Panc1 (cell line): ENCODE data around the gene TMEM97. TPM values are rescaled to one million over a fixed set of nuclear protein-coding genes. Genes with fewer than 3 reads are reported as not detected.
A peak's percentile ranks its signal among the peaks of the same experiment; 100 is the strongest.
"Not testable (repeated sequence)": the region's sequence is repeated elsewhere in the genome, so short reads cannot be mapped to it uniquely, and the experiment has no call there.

Experiments used
- ATAC-seq: fragments of 200-7000 bp; cut with Tn5 transposase; 2 replicates; pipeline ENCODE4 v1.9.1; 2020; ENCODE audit warnings: mild to moderate bottlenecking, moderate library complexity
- BruUV-seq: library from RNA; stranded (reverse); fragments of 400-500 nt; replicated peaks from 2 replicates; lab custom pipeline; 2021; lab: Mats Ljungman, UMichigan
- CTCF ChIA-PET: fragments of 300-600 bp; sonication (Branson Sonifier 250); formaldehyde crosslinking; loops from one replicate; lab custom pipeline; 2022; ENCODE audit warnings: antibody characterized with exemption; lab: Charles Lee
- POLR2A ChIA-PET: fragments of 300-600 bp; sonication (Branson Sonifier 250); formaldehyde crosslinking; loops from one replicate; lab custom pipeline; 2022; ENCODE audit warnings: antibody characterized with exemption; lab: Charles Lee
- DNase-seq: peaks from one replicate; pipeline ENCODE4 v3.0.0-alpha.2; 2010; ENCODE audit warnings: low read depth, low spot score
- H3K27ac ChIP-seq: 2 replicates; pipeline ENCODE4 v1.5.1; 2011; ENCODE audit warnings: mild to moderate bottlenecking, low read length, inconsistent platforms
- H3K27me3 ChIP-seq: fragments of 200-500 bp; sonication (Bioruptor generic); 2 replicates; pipeline ENCODE4 v1.6.0; 2014; ENCODE audit warnings: low read length, inconsistent platforms; ENCODE audit not compliant: control insufficient read depth, insufficient read depth
- H3K36me3 ChIP-seq: fragments of 200-500 bp; sonication (Bioruptor generic); 2 replicates; pipeline ENCODE4 v1.5.1; 2014; ENCODE audit warnings: inconsistent platforms, mild to moderate bottlenecking, low read length, moderate library complexity; ENCODE audit not compliant: control insufficient read depth, insufficient read depth
- H3K4me1 ChIP-seq: 2 replicates; pipeline ENCODE4 v1.5.1; 2011; ENCODE audit warnings: inconsistent platforms, mild to moderate bottlenecking, low read length, moderate library complexity; ENCODE audit not compliant: control insufficient read depth, insufficient read depth
- H3K4me3 ChIP-seq, 2 experiments: 2 replicates each; pipeline ENCODE4 v1.5.1; 2011 to 2012; ENCODE audit warnings: low read depth in 2 of 2, low read length in 2 of 2, mild to moderate bottlenecking in 2 of 2, inconsistent platforms in 1 of 2, moderate library complexity in 1 of 2
- H3K9me3 ChIP-seq: fragments of 200-500 bp; sonication (Bioruptor generic); 2 replicates; pipeline ENCODE4 v1.5.1; 2014; ENCODE audit warnings: low read depth, mild to moderate bottlenecking, inconsistent platforms, low read length, moderate library complexity; ENCODE audit not compliant: control insufficient read depth, insufficient read depth
- CTCF ChIP-seq: fragments of 450-650 bp; IDR thresholded peaks from 2 replicates; pipeline ENCODE4 v1.5.1; 2017; ENCODE audit warnings: mild to moderate bottlenecking
- POLR2AphosphoS5 ChIP-seq: IDR thresholded peaks from 2 replicates; pipeline ENCODE4 v1.6.1; 2012; ENCODE audit warnings: mild to moderate bottlenecking, low read depth, low read length, moderate library complexity
- REST ChIP-seq, 2 experiments: IDR thresholded peaks; 2 replicates each; pipeline ENCODE4 v1.6.1; 2011 to 2012; ENCODE audit warnings: low read depth in 2 of 2, control low read depth in 1 of 2, low read length in 1 of 2, mild to moderate bottlenecking in 1 of 2, moderate library complexity in 1 of 2; ENCODE audit not compliant: insufficient read depth in 1 of 2
- SIN3A ChIP-seq: IDR thresholded peaks from 2 replicates; pipeline ENCODE4 v1.6.1; 2012; ENCODE audit warnings: low read depth, mild to moderate bottlenecking, low read length, moderate library complexity, borderline replicate concordance; ENCODE audit not compliant: insufficient read depth
- TCF7L2 ChIP-seq: IDR thresholded peaks from 2 replicates; pipeline ENCODE4 v1.6.1; 2011; ENCODE audit warnings: mild to moderate bottlenecking, low read depth, low read length, inconsistent platforms
- in situ Hi-C: cut with HindIII; loops from 2 replicates; pipeline ENCODE4 v1.10.0; 2016; ENCODE audit warnings: low sequenced_read_pairs, low pct_unique_long_range_greater_than_20kb
- intact Hi-C: fragments of 100-400 bp; cut with micrococcal nuclease; formaldehyde crosslinking; loops from one replicate; pipeline ENCODE4 v1.10.0; 2022; ENCODE audit not compliant: unreplicated experiment
- total RNA-seq: library from RNA; stranded (reverse); gene quantifications from one replicate; pipeline ENCODE4 v1.2.1, GENCODE V29; 2021; ENCODE audit not compliant: unreplicated experiment

The TMEM97 gene
- total RNA-seq, 1 experiment from 2014 or later, result 78.7 TPM

- H3K4me1 ChIP-seq, result peaks cover 27% of the 10 kb centered on the region
- ChIA-PET CTCF (interaction anchor here (0.9 to 1.5 kb wide), 3 partner anchors 11 to 103 kb away, joined by 4 to 5 read pairs (median 5); no protein-coding TSS in a partner anchor), POLR2A (interaction anchor here (0.5 to 2.0 kb wide), 8 partner anchors 9 to 862 kb away, joined by 3 to 11 read pairs (median 6); partner anchors contain the start of genes POLDIP2 and TMEM97)
- H3K27ac ChIP-seq, result peak overlapping the region; percentile 94
- peak overlapping the region; percentile 87 to 95 for H3K4me3 ChIP-seq
- intact Hi-C loops (no loop called here), in situ Hi-C loops (no loop called here)
- H3K9me3 ChIP-seq, result no peaks in the 10 kb centered on the region
- H3K36me3 ChIP-seq, result no peaks in the 10 kb centered on the region; the same call in 1 of the 2 replicates
- no peaks in the 10 kb centered on the region for H3K27me3 ChIP-seq
- BruUV-seq, result TSS peak; percentile 75
- ATAC-seq, result 0 out of 2 replicates have a peak, but pooled peaks have one; percentile 2
- no peak for DNase-seq
- no peak for TF ChIP-seq TCF7L2
- no peak for TF ChIP-seq REST (IDR thresholded peaks at IDR 0.05; ENCODE audit: insufficient read depth in 1 of 2, low read depth in 2 of 2, low read length in 1 of 2)
- TF ChIP-seq POLR2AphosphoS5, result no peak
- TF ChIP-seq CTCF, result no peak
- TF ChIP-seq SIN3A, result no peak
Measured at GRCh38 chr17:28335959-28336871, 17.2 kb downstream of the TMEM97 start.

- peak overlapping the region; percentile 40 for H3K27ac ChIP-seq
- H3K4me3 ChIP-seq, result no peak overlapping the region
- no peaks in the 10 kb centered on the region for H3K9me3 ChIP-seq
- no peaks in the 10 kb centered on the region for H3K27me3 ChIP-seq
- ATAC-seq, result no peak
- CTCF ChIA-PET, result no interaction called here
- TF ChIP-seq POLR2AphosphoS5 (no peak), SIN3A (no peak), CTCF (no peak)
- DNase-seq, result no peak
- no peaks in the 10 kb centered on the region; the same call in 1 of the 2 replicates for H3K36me3 ChIP-seq
- no TSS peak for BruUV-seq
- in situ Hi-C loops (no loop called here), intact Hi-C loops (no loop called here)
- H3K4me1 ChIP-seq, result peaks cover 27% of the 10 kb centered on the region
- POLR2A ChIA-PET, result interaction anchor here (0.5 kb wide), 1 partner anchor 107 kb away, joined by 6 read pairs; no protein-coding TSS in a partner anchor
Measured at GRCh38 chr17:28338056-28338768, 19.2 kb downstream of the TMEM97 start.

GRCh38 chr17:28338769-28339212 is 19.8 kb downstream of the TMEM97 start:
- H3K4me1 ChIP-seq, result peaks cover 26% of the 10 kb centered on the region
- BruUV-seq, intact Hi-C loops, H3K4me3 ChIP-seq, H3K27ac ChIP-seq, POLR2A ChIA-PET, CTCF ChIA-PET, in situ Hi-C loops, H3K9me3 ChIP-seq, H3K27me3 ChIP-seq, ATAC-seq, H3K36me3 ChIP-seq, DNase-seq: not testable (repeated sequence)
